ENCODE data around the gene DIP2C. TPM values are rescaled to one million over a fixed set of nuclear protein-coding genes. Genes with fewer than 3 reads are reported as not detected.

DIP2C gene
- polyA plus RNA-seq, 2 donors, result 2.2 to 2.7 TPM

- H3K27ac ChIP-seq (ENCODE audit: low read depth in 2 of 2, low read length in 1 of 2), result no peak overlapping the region
- H3K4me1 ChIP-seq (ENCODE audit: control insufficient read depth in 2 of 2, insufficient read depth in 2 of 2, low read length in 1 of 2), result peaks cover 0 to 3% of the 10 kb centered on the region in 2 donors
- no peaks in the 10 kb centered on the region for H3K27me3 ChIP-seq (ENCODE audit: control insufficient read depth in 1 of 2, insufficient read depth in 2 of 2, low read length in 2 of 2)
- H3K4me3 ChIP-seq (ENCODE audit: low read depth in 1 of 2, low read length in 2 of 2), result no peak overlapping the region
- H3K36me3 ChIP-seq (ENCODE audit: control insufficient read depth in 2 of 2, insufficient read depth in 2 of 2, low read length in 1 of 2), result peaks cover 0 to 3% of the 10 kb centered on the region in 2 donors
- WGBS, 2 donors, result 60 to 75% methylated on average over 23 of the region's 23 CpGs
- no peaks in the 10 kb centered on the region for H3K9me3 ChIP-seq (ENCODE audit: control insufficient read depth in 2 of 2, insufficient read depth in 1 of 2, low read depth in 1 of 2, low read length in 1 of 2)
Observed at GRCh38 chr10:475709-476454, 213.6 kb downstream of the DIP2C start.

GRCh38 chr10:474946-475345 lies 214.5 kb downstream of the DIP2C start:
- Histone ChIP-seq H3K27ac (ENCODE audit: low read depth in 2 of 2, low read length in 1 of 2) (no peak overlapping the region), H3K9me3 (ENCODE audit: control insufficient read depth in 2 of 2, insufficient read depth in 1 of 2, low read depth in 1 of 2, low read length in 1 of 2) (no peaks in the 10 kb centered on the region), H3K27me3 (ENCODE audit: control insufficient read depth in 1 of 2, insufficient read depth in 2 of 2, low read length in 2 of 2) (no peaks in the 10 kb centered on the region), H3K36me3 (ENCODE audit: control insufficient read depth in 2 of 2, insufficient read depth in 2 of 2, low read length in 1 of 2) (peaks cover 3 to 5% of the 10 kb centered on the region in 2 donors), H3K4me3 (ENCODE audit: low read depth in 1 of 2, low read length in 2 of 2) (no peak overlapping the region), H3K4me1 (ENCODE audit: control insufficient read depth in 2 of 2, insufficient read depth in 2 of 2, low read length in 1 of 2) (peaks cover 0 to 3% of the 10 kb centered on the region in 2 donors)
- 82 to 86% methylated on average over 9 of the region's 9 CpGs for WGBS, 2 donors

GRCh38 chr10:474406-474805 lies 215.1 kb downstream of the DIP2C start:
- H3K4me3 ChIP-seq (ENCODE audit: low read depth in 1 of 2, low read length in 2 of 2), result no peak overlapping the region
- no peaks in the 10 kb centered on the region for H3K9me3 ChIP-seq (ENCODE audit: control insufficient read depth in 2 of 2, insufficient read depth in 1 of 2, low read depth in 1 of 2, low read length in 1 of 2)
- H3K27me3 ChIP-seq (ENCODE audit: control insufficient read depth in 1 of 2, insufficient read depth in 2 of 2, low read length in 2 of 2), result no peaks in the 10 kb centered on the region
- peaks cover 0 to 3% of the 10 kb centered on the region in 2 donors for H3K4me1 ChIP-seq (ENCODE audit: control insufficient read depth in 2 of 2, insufficient read depth in 2 of 2, low read length in 1 of 2)
- no peak overlapping the region for H3K27ac ChIP-seq (ENCODE audit: low read depth in 2 of 2, low read length in 1 of 2)
- H3K36me3 ChIP-seq (ENCODE audit: control insufficient read depth in 2 of 2, insufficient read depth in 2 of 2, low read length in 1 of 2), result peaks cover 3 to 5% of the 10 kb centered on the region in 2 donors
- WGBS, 2 donors, result 91 to 92% methylated on average over 12 of the region's 12 CpGs

- WGBS, 2 donors, result 91 to 92% methylated on average over 31 of the region's 31 CpGs
- H3K9me3 ChIP-seq (ENCODE audit: control insufficient read depth in 2 of 2, insufficient read depth in 1 of 2, low read depth in 1 of 2, low read length in 1 of 2), result no peaks in the 10 kb centered on the region
- peaks cover 3 to 5% of the 10 kb centered on the region in 2 donors for H3K36me3 ChIP-seq (ENCODE audit: control insufficient read depth in 2 of 2, insufficient read depth in 2 of 2, low read length in 1 of 2)
- H3K4me3 ChIP-seq (ENCODE audit: low read depth in 1 of 2, low read length in 2 of 2), result no peak overlapping the region
- no peak overlapping the region for H3K27ac ChIP-seq (ENCODE audit: low read depth in 2 of 2, low read length in 1 of 2)
- H3K27me3 ChIP-seq (ENCODE audit: control insufficient read depth in 1 of 2, insufficient read depth in 2 of 2, low read length in 2 of 2), result no peaks in the 10 kb centered on the region
- no peaks in the 10 kb centered on the region for H3K4me1 ChIP-seq (ENCODE audit: control insufficient read depth in 2 of 2, insufficient read depth in 2 of 2, low read length in 1 of 2)
Observed at GRCh38 chr10:472241-472910, 217.1 kb downstream of the DIP2C start.

GRCh38 chr10:470339-471003 lies 219.0 kb downstream of the DIP2C start:
- peaks cover 3 to 5% of the 10 kb centered on the region in 2 donors for H3K36me3 ChIP-seq (ENCODE audit: control insufficient read depth in 2 of 2, insufficient read depth in 2 of 2, low read length in 1 of 2)
- H3K4me1 ChIP-seq (ENCODE audit: control insufficient read depth in 2 of 2, insufficient read depth in 2 of 2, low read length in 1 of 2), result no peaks in the 10 kb centered on the region
- WGBS, 2 donors, result 84 to 88% methylated on average over 20 of the region's 20 CpGs
- no peaks in the 10 kb centered on the region for H3K9me3 ChIP-seq (ENCODE audit: control insufficient read depth in 2 of 2, insufficient read depth in 1 of 2, low read depth in 1 of 2, low read length in 1 of 2)
- H3K4me3 ChIP-seq (ENCODE audit: low read depth in 1 of 2, low read length in 2 of 2), result no peak overlapping the region
- H3K27ac ChIP-seq (ENCODE audit: low read depth in 2 of 2, low read length in 1 of 2), result no peak overlapping the region
- H3K27me3 ChIP-seq (ENCODE audit: control insufficient read depth in 1 of 2, insufficient read depth in 2 of 2, low read length in 2 of 2), result no peaks in the 10 kb centered on the region

- H3K4me1 ChIP-seq (ENCODE audit: control insufficient read depth in 2 of 2, insufficient read depth in 2 of 2, low read length in 1 of 2), result no peaks in the 10 kb centered on the region
- no peaks in the 10 kb centered on the region for H3K9me3 ChIP-seq (ENCODE audit: control insufficient read depth in 2 of 2, insufficient read depth in 1 of 2, low read depth in 1 of 2, low read length in 1 of 2)
- H3K36me3 ChIP-seq (ENCODE audit: control insufficient read depth in 2 of 2, insufficient read depth in 2 of 2, low read length in 1 of 2), result peaks cover 3 to 5% of the 10 kb centered on the region in 2 donors
- 88 to 89% methylated on average over 10 of the region's 10 CpGs for WGBS, 2 donors
- H3K27me3 ChIP-seq (ENCODE audit: control insufficient read depth in 1 of 2, insufficient read depth in 2 of 2, low read length in 2 of 2), result no peaks in the 10 kb centered on the region
- H3K4me3 ChIP-seq (ENCODE audit: low read depth in 1 of 2, low read length in 2 of 2), result no peak overlapping the region
- no peak overlapping the region for H3K27ac ChIP-seq (ENCODE audit: low read depth in 2 of 2, low read length in 1 of 2)
Observed at GRCh38 chr10:469947-470338, 219.5 kb downstream of the DIP2C start.

GRCh38 chr10:459743-460142 lies 229.7 kb downstream of the DIP2C start:
- H3K36me3 ChIP-seq (ENCODE audit: control insufficient read depth in 2 of 2, insufficient read depth in 2 of 2, low read length in 1 of 2), result peaks cover 0 to 7% of the 10 kb centered on the region in 2 donors
- 96% methylated on average over 12 of the region's 12 CpGs for WGBS, 2 donors

GRCh38 chr10:458421-458851 lies 231.0 kb downstream of the DIP2C start:
- WGBS, 2 donors, result 79 to 82% methylated on average over 21 of the region's 21 CpGs
- Histone ChIP-seq H3K4me3 (ENCODE audit: low read depth in 1 of 2, low read length in 2 of 2) (no peak overlapping the region), H3K4me1 (ENCODE audit: control insufficient read depth in 2 of 2, insufficient read depth in 2 of 2, low read length in 1 of 2) (peaks cover 3% of the 10 kb centered on the region in 2 donors), H3K36me3 (ENCODE audit: control insufficient read depth in 2 of 2, insufficient read depth in 2 of 2, low read length in 1 of 2) (peaks cover 0 to 7% of the 10 kb centered on the region in 2 donors), H3K27me3 (ENCODE audit: control insufficient read depth in 1 of 2, insufficient read depth in 2 of 2, low read length in 2 of 2) (no peaks in the 10 kb centered on the region), H3K9me3 (ENCODE audit: control insufficient read depth in 2 of 2, insufficient read depth in 1 of 2, low read depth in 1 of 2, low read length in 1 of 2) (no peaks in the 10 kb centered on the region), H3K27ac (ENCODE audit: low read depth in 2 of 2, low read length in 1 of 2) (no peak overlapping the region)

More at GRCh38 chr10:459743-460142, 229.7 kb downstream of the DIP2C start:
- Histone ChIP-seq H3K9me3 (ENCODE audit: control insufficient read depth in 2 of 2, insufficient read depth in 1 of 2, low read depth in 1 of 2, low read length in 1 of 2) (no peaks in the 10 kb centered on the region), H3K4me1 (ENCODE audit: control insufficient read depth in 2 of 2, insufficient read depth in 2 of 2, low read length in 1 of 2) (peaks cover 3% of the 10 kb centered on the region in 2 donors), H3K4me3 (ENCODE audit: low read depth in 1 of 2, low read length in 2 of 2) (no peak overlapping the region), H3K27ac (ENCODE audit: low read depth in 2 of 2, low read length in 1 of 2) (no peak overlapping the region), H3K27me3 (ENCODE audit: control insufficient read depth in 1 of 2, insufficient read depth in 2 of 2, low read length in 2 of 2) (no peaks in the 10 kb centered on the region)

- H3K27ac ChIP-seq (ENCODE audit: low read depth in 2 of 2, low read length in 1 of 2), result no peak overlapping the region
- 79% methylated on average over 8 of the region's 8 CpGs for WGBS, 2 donors
- H3K4me1 ChIP-seq (ENCODE audit: control insufficient read depth in 2 of 2, insufficient read depth in 2 of 2, low read length in 1 of 2), result peaks cover 3% of the 10 kb centered on the region in 2 donors
- peaks cover 0 to 7% of the 10 kb centered on the region in 2 donors for H3K36me3 ChIP-seq (ENCODE audit: control insufficient read depth in 2 of 2, insufficient read depth in 2 of 2, low read length in 1 of 2)
- no peaks in the 10 kb centered on the region for H3K9me3 ChIP-seq (ENCODE audit: control insufficient read depth in 2 of 2, insufficient read depth in 1 of 2, low read depth in 1 of 2, low read length in 1 of 2)
- H3K4me3 ChIP-seq (ENCODE audit: low read depth in 1 of 2, low read length in 2 of 2), result no peak overlapping the region
- no peaks in the 10 kb centered on the region for H3K27me3 ChIP-seq (ENCODE audit: control insufficient read depth in 1 of 2, insufficient read depth in 2 of 2, low read length in 2 of 2)
Observed at GRCh38 chr10:456486-456885, 233.0 kb downstream of the DIP2C start.

Measured in esophagus (tissue), 2 donors.